Heart right ventricle (tissue), 16 donors: ENCODE data around the gene FN3K. TPM values are rescaled to one million over a fixed set of nuclear protein-coding genes. Genes with fewer than 3 reads are reported as not detected.
"Not testable (repeated sequence)": the region's sequence is repeated elsewhere in the genome, so short reads cannot be mapped to it uniquely, and the experiment has no call there.

Source experiments
- ATAC-seq, 8 donors: fragments of 200-7000 bp; cut with Tn5 transposase; one replicate each; pipeline ENCODE4 v1.9.1; 2020; ENCODE audit warnings: mild to moderate bottlenecking in 8 of 8, moderate library complexity in 8 of 8, moderate number of reproducible peaks in 1 of 8
- DNase-seq, 2 donors: peaks; one replicate each; pipeline ENCODE4 v3.0.0-alpha.2; 2020
- H3K27ac ChIP-seq, 10 donors: fragments of 200-600 bp; sonication (generic) in 2 of 10; one replicate each; pipeline versions ENCODE4 v1.5.0 to v1.8.0; 2020 to 2022; ENCODE audit warnings: mild to moderate bottlenecking in 3 of 10
- H3K27me3 ChIP-seq, 7 donors: fragments of 200-600 bp; one replicate each; pipeline ENCODE4 v1.8.0; 2021 to 2022; ENCODE audit warnings: mild to moderate bottlenecking in 2 of 7
- H3K36me3 ChIP-seq, 9 donors: fragments of 200-600 bp; sonication (generic) in 1 of 9; one replicate each; pipeline versions ENCODE4 v1.5.0 to v1.8.0; 2020 to 2022; ENCODE audit warnings: mild to moderate bottlenecking in 2 of 9
- H3K4me1 ChIP-seq, 9 donors: fragments of 200-600 bp; sonication (generic) in 1 of 9; one replicate each; pipeline versions ENCODE4 v1.5.0 to v1.8.0; 2020 to 2022; ENCODE audit warnings: mild to moderate bottlenecking in 4 of 9
- H3K4me3 ChIP-seq, 10 donors: fragments of 200-600 bp; sonication (generic) in 2 of 10; one replicate each; pipeline versions ENCODE4 v1.5.0 to v1.8.0; 2020 to 2022; ENCODE audit warnings: mild to moderate bottlenecking in 7 of 10, moderate library complexity in 2 of 10
- H3K9me3 ChIP-seq, 11 donors: fragments of 200-600 bp in 10 of 11; sonication (generic) in 2 of 11; one replicate each; pipeline versions ENCODE4 v1.5.0 to v1.8.0; 2013 to 2022; ENCODE audit warnings: mild to moderate bottlenecking in 2 of 11, control low read depth in 1 of 11, moderate library complexity in 1 of 11
- WGBS, 2 donors: extraction: QIAGEN DNeasy Blood & Tissue Kit; methylation state at CpG; one replicate each; pipeline ENCODE4 v1.1.7; 2013; ENCODE audit warnings: inconsistent platforms in 1 of 2; 5-methylcytosine and 5-hydroxymethylcytosine counted together
- intact Hi-C, 10 donors: fragments of 100-400 bp; cut with DNase I; formaldehyde crosslinking; loops; one replicate each; pipeline versions ENCODE4 v1.11.1 to v1.14.2; 2022
- polyA plus RNA-seq, 2 donors: library from polyadenylated mRNA; stranded (reverse); fragments of 200-250 nt; gene quantifications; one replicate each; pipeline ENCODE4 v1.2.3, GENCODE V29; 2013
- total RNA-seq, 10 donors: library from RNA; stranded (reverse); fragmentation: NEBNext Ultra II Directional in 3 of 10; extraction: Animal tissue kit (Norgen Biotek cat#: 25700) in 3 of 10; gene quantifications; one replicate each; pipeline versions ENCODE4 v1.2.1 to v1.2.4, GENCODE V29; 2021 to 2023
- TF ChIP-seq, protein P1 (sequence below), 9 donors: fragments of 200-600 bp; sonication (generic) in 2 of 9; IDR thresholded peaks; one replicate each; pipeline versions ENCODE4 v1.5.0 to v1.8.0; 2021 to 2022; ENCODE audit warnings: antibody characterized with exemption in 9 of 9, mild to moderate bottlenecking in 5 of 9, moderate library complexity in 1 of 9
- donor health status: Arrhythmogenic right ventricular cardiomyopathy.
- donor health status: ischemic (EF 13 %, LVEDD 7.1; RV severe dilation, severe dysfunction).
- donor health status: healthy with polysubstance abuse.
- donor health status: DM: no; HTN: yes; CAD: no.
- donor health status: DM: no; HTN: no; CAD: no.
- donor health status: ischemic (EF 25% LVEDD 6.9; RV normal size, moderate dysfunction).
- donor health status: ischemic (EF 25% LVEDD 5.7; RV mildly dilated, moderate dysfunction).
- donor health status: healthy.
- donor health status: DM: yes; HTN: yes; CAD: no.
- donor health status: Ischemic cardiomyopathy.
- donor health status: ischemic (EF 35%, LVEDD 5.7; RV mildly dilated, moderate dysfunction).
- donor health status: nonischemic (EF 11% LVEDD 7.7; RV severe dilation, severe dysfunction).
- donor health status: DM: yes; HTN: yes; CAD: no.
- donor health status: PGD.
- donor health status: ischemic (EF 29% LVEDD 5.4; RV normal size, mild dysfunction).
- donor health status: nonischemic (EF 23%, LVEDD 6.1; RV moderate dilation, normal function).

The FN3K gene
- total and polyA plus RNA-seq, 12 donors: 48.4 to 115 (median 90.7) TPM

- no peaks in the 10 kb centered on the region for H3K9me3 ChIP-seq
- no peaks in the 10 kb centered on the region for H3K27me3 ChIP-seq
- H3K27ac ChIP-seq: peak overlapping the region in 1 of 10 donors; percentile 10
- peaks cover 0 to 13% (median 0%) of the 10 kb centered on the region in 9 donors for H3K4me1 ChIP-seq
- TF ChIP-seq, protein P1, sequence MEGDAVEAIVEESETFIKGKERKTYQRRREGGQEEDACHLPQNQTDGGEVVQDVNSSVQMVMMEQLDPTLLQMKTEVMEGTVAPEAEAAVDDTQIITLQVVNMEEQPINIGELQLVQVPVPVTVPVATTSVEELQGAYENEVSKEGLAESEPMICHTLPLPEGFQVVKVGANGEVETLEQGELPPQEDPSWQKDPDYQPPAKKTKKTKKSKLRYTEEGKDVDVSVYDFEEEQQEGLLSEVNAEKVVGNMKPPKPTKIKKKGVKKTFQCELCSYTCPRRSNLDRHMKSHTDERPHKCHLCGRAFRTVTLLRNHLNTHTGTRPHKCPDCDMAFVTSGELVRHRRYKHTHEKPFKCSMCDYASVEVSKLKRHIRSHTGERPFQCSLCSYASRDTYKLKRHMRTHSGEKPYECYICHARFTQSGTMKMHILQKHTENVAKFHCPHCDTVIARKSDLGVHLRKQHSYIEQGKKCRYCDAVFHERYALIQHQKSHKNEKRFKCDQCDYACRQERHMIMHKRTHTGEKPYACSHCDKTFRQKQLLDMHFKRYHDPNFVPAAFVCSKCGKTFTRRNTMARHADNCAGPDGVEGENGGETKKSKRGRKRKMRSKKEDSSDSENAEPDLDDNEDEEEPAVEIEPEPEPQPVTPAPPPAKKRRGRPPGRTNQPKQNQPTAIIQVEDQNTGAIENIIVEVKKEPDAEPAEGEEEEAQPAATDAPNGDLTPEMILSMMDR (IDR thresholded peaks at IDR 0.05): peak; percentile 75 to 92 (median 89)
- H3K4me3 ChIP-seq: peak overlapping the region in 3 of 10 donors; percentile 12 to 29 (median 24)
- peak; percentile 23 to 69 (median 54) for ATAC-seq
- peak; percentile 37 to 74 for DNase-seq
- intact Hi-C loops: loop anchor here in 7 of 10 donors (5.0 to 10.0 kb wide), 3 partner anchors 108 to 423 kb away; partner anchors contain the start of gene TEX19 (in 4 of the 7)
- H3K36me3 ChIP-seq: peaks cover 0 to 41% (median 0%) of the 10 kb centered on the region in 9 donors
- 43% methylated on average over 33 of the region's 34 CpGs for WGBS, 2 donors
These were observed 39.8 kb downstream of the FN3K start for GRCh38 chr17:82775001-82775823.

- TF ChIP-seq, protein P1 (IDR thresholded peaks at IDR 0.05): no peak
- ATAC-seq (no peak), DNase-seq (no peak)
- intact Hi-C loops: loop anchor here in 7 of 10 donors (5.0 to 10.0 kb wide), 3 partner anchors 109 to 424 kb away; partner anchors contain the start of gene TEX19 (in 4 of the 7)
- Histone ChIP-seq H3K36me3 (peaks cover 0 to 32% (median 0%) of the 10 kb centered on the region in 9 donors), H3K27me3 (no peaks in the 10 kb centered on the region), H3K4me1 (peaks cover 0 to 13% (median 0%) of the 10 kb centered on the region in 9 donors), H3K9me3 (no peaks in the 10 kb centered on the region), H3K27ac (no peak overlapping the region), H3K4me3 (no peak overlapping the region)
- WGBS, 2 donors: 93 to 94% methylated on average over 13 of the region's 13 CpGs
These were observed 41.0 kb downstream of the FN3K start for GRCh38 chr17:82776454-82776853.

- 62 to 69% methylated on average over 19 to 20 of the region's 21 CpGs for WGBS, 2 donors
- H3K4me3 ChIP-seq, H3K9me3 ChIP-seq, DNase-seq, H3K27me3 ChIP-seq, ATAC-seq, H3K27ac ChIP-seq: not testable (repeated sequence)
- TF ChIP-seq, protein P1 (IDR thresholded peaks at IDR 0.05): peak in 8 of 9 donors; percentile 9 to 50 (median 42)
- intact Hi-C loops: loop anchor here in 7 of 10 donors (5.0 to 10.0 kb wide), 3 partner anchors 111 to 426 kb away; partner anchors contain the start of gene TEX19 (in 4 of the 7)
- Histone ChIP-seq H3K36me3 (peaks cover 0 to 30% (median 0%) of the 10 kb centered on the region in 9 donors), H3K4me1 (peaks cover 0 to 24% (median 8%) of the 10 kb centered on the region in 9 donors)
These were observed 42.5 kb downstream of the FN3K start for GRCh38 chr17:82777778-82778375.

DNA sequence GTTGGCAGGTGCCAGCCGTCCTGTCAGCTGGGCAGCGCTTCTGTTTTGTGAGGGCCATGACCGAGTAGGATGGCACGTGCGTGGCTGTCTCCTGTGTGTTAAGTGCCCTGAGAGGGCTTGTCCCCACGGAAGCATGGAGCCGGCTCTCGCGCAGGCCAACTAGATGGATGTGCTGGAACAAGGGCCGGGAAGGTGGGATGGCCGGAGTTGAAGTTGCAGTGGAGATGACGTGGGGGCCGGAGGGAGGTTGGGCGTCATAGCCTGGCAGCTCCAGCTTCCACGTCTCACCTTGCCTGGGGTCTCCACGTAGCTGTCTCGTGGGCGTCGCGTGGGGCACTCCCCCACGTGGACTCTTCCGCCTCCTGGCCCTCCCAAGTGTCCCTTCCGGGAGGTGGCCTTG lies 44.1 kb downstream of the FN3K start:
- no peak for DNase-seq
- TF ChIP-seq, protein P1 (IDR thresholded peaks at IDR 0.05): no peak
- WGBS, 2 donors: 91% methylated on average over 23 of the region's 23 CpGs

More for the DNA sequence above, 44.1 kb downstream of the FN3K start:
- Histone ChIP-seq H3K4me3 (no peak overlapping the region), H3K36me3 (peaks cover 0 to 38% (median 10%) of the 10 kb centered on the region in 9 donors), H3K27ac (no peak overlapping the region), H3K4me1 (peaks cover 0 to 26% (median 8%) of the 10 kb centered on the region in 9 donors), H3K27me3 (no peaks in the 10 kb centered on the region), H3K9me3 (no peaks in the 10 kb centered on the region)
- intact Hi-C loops: loop anchor here in 7 of 10 donors (5.0 to 10.0 kb wide), 3 partner anchors 112 to 427 kb away; partner anchors contain the start of gene TEX19 (in 4 of the 7)
- ATAC-seq: no peak
